ENCODE data around the gene ALDH1L1. TPM values are rescaled to one million over a fixed set of nuclear protein-coding genes. Genes with fewer than 3 reads are reported as not detected.

Gene ALDH1L1
- total RNA-seq, 1 donor from 2014 or later, result 36.1 TPM

DNA sequence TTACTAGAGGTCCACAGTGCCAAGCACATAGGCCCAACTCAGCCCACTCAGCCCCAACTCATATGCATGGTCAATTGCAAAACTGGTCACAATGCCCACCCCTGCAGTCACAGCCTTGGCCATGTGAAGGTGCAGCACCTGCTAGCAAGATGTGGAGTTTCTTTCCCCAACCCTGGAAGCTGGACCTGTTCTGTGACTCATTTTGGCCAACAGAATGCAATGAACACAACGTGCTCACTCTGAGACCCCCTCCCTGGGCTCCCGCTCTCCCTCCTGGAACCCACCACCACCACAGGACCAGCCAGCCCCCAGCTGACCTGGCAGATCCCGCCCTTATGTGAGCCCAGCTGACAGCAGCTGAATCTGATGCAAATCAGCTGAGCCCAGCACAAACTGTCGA lies 34.4 kb downstream of the ALDH1L1 start:
- no peak for DNase-seq (ENCODE audit: low spot score in 2 of 2)
- intact Hi-C loops (cut with DNase I), result no loop called here
- Histone ChIP-seq H3K4me3 (no peak overlapping the region), H3K36me3 (peaks cover 8 to 21% of the 10 kb centered on the region in 2 donors), H3K27ac (no peak overlapping the region), H3K27me3 (no peaks in the 10 kb centered on the region), H3K9me3 (no peaks in the 10 kb centered on the region), H3K4me1 (no peaks in the 10 kb centered on the region)
- TF ChIP-seq, protein P1, sequence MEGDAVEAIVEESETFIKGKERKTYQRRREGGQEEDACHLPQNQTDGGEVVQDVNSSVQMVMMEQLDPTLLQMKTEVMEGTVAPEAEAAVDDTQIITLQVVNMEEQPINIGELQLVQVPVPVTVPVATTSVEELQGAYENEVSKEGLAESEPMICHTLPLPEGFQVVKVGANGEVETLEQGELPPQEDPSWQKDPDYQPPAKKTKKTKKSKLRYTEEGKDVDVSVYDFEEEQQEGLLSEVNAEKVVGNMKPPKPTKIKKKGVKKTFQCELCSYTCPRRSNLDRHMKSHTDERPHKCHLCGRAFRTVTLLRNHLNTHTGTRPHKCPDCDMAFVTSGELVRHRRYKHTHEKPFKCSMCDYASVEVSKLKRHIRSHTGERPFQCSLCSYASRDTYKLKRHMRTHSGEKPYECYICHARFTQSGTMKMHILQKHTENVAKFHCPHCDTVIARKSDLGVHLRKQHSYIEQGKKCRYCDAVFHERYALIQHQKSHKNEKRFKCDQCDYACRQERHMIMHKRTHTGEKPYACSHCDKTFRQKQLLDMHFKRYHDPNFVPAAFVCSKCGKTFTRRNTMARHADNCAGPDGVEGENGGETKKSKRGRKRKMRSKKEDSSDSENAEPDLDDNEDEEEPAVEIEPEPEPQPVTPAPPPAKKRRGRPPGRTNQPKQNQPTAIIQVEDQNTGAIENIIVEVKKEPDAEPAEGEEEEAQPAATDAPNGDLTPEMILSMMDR (IDR thresholded peaks at IDR 0.05), result no peak

DNA sequence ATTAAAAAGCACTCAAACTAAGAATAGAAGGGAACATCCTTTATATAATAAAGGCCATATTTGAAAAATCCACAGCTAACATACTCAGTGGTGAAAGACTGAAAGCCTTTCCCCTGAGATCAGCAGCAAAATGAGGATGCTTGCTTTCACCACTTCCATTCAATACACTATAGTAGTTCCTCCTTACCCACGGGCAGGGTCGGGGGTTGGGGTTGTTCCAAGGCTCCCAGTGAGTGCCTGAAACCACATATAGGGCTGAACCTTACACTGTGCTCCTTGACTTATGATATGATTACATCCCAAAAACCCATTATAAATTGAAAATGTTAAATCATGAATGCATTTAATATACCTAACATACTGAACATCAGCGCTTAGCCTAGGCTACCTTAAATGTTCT lies 37.7 kb downstream of the ALDH1L1 start:
- no peak for DNase-seq (ENCODE audit: low spot score in 2 of 2)
- intact Hi-C loops (cut with DNase I), result no loop called here
- H3K36me3 ChIP-seq, result peaks cover 0 to 7% of the 10 kb centered on the region in 2 donors
- no peaks in the 10 kb centered on the region for H3K4me1 ChIP-seq
- no peaks in the 10 kb centered on the region for H3K9me3 ChIP-seq
- H3K27me3 ChIP-seq, result no peaks in the 10 kb centered on the region
- TF ChIP-seq, protein P1 (IDR thresholded peaks at IDR 0.05), result no peak
- H3K27ac ChIP-seq, result no peak overlapping the region
- H3K4me3 ChIP-seq, result no peak overlapping the region

DNA sequence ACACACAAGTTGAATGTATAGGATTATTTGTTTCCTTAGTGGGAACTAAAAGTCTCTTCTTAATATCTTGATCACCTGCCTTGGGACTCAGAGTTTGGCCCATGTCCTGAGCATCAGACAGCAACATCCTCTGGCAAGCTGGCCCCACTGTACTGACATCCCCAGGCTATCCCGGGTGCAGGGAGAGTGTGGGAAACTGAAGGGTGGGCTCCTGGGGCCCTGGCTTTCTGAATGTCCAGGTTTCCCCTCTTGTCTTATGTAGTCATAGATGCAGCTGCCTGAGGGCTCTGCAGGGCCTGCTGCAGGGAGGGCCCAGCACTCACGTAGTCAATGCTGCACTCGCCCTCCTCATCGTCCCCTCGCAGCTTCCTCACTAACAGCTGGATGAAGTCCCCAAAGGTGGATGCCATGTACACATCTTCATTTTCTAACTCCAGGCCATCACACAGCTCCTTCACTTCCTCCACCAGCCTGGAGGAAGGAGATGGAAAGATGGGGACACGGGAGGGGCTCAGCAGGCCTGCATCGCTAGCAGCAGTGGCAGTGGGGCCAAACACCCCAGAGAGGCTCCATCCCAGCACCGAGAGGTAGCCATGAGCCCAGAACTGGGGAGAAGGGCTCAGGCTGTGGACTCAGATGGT lies 42.8 kb downstream of the ALDH1L1 start:
- no peak overlapping the region for H3K27ac ChIP-seq
- H3K4me1 ChIP-seq, result no peaks in the 10 kb centered on the region
- intact Hi-C loops (cut with DNase I), result no loop called here
- TF ChIP-seq, protein P1 (IDR thresholded peaks at IDR 0.05), result no peak
- no peaks in the 10 kb centered on the region for H3K9me3 ChIP-seq
- DNase-seq (ENCODE audit: low spot score in 2 of 2), result peak in 1 of 2 donors; percentile 46
- H3K4me3 ChIP-seq, result no peak overlapping the region
- peaks cover 4 to 20% of the 10 kb centered on the region in 2 donors for H3K36me3 ChIP-seq
- H3K27me3 ChIP-seq, result no peaks in the 10 kb centered on the region

DNA sequence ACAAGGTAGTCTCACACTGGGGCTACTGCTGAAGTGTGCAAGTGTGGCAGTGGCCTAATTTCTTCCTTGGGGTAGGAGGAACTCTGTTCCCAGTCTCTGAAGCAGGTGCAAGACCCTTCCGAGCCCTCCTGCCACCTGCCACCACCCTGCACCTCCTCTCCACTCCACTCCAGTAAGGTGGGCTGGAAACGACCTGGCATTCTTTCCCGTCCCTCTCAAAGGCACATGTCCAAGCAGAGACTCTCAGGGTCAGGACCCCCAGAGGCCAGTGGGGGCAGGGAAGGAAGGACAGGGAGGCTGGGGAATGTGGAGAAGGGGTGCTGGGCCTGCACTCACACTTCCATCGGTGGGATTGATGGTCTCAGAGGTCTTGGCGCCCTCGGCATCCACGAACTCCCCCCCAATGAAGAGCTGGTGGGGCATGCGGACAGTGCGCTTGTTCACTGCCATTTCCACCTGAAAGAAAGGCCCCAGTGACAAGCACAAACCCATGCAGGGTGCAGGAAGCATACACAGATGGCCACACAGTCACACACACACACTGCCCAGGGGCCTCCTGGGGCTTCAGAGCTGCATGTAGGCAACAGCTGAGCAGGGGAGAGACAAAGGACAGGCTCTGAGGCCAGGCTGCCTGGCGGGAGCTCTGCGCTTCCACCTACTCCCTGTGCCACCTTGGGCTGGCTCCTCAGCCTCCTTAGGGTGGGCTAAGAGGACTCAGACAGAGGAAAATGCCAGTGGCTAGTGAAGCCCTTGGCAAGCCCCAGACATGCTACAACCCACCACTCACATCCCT lies 43.8 kb downstream of the ALDH1L1 start:
- H3K36me3 ChIP-seq, result peaks cover 4 to 20% of the 10 kb centered on the region in 2 donors
- DNase-seq (ENCODE audit: low spot score in 2 of 2), result no peak
- H3K4me1 ChIP-seq, result no peaks in the 10 kb centered on the region
- H3K27me3 ChIP-seq, result no peaks in the 10 kb centered on the region
- H3K27ac ChIP-seq, result no peak overlapping the region
- H3K4me3 ChIP-seq, result no peak overlapping the region
- TF ChIP-seq, protein P1 (IDR thresholded peaks at IDR 0.05), result no peak
- intact Hi-C loops (cut with DNase I), result no loop called here
- H3K9me3 ChIP-seq, result no peaks in the 10 kb centered on the region

DNA sequence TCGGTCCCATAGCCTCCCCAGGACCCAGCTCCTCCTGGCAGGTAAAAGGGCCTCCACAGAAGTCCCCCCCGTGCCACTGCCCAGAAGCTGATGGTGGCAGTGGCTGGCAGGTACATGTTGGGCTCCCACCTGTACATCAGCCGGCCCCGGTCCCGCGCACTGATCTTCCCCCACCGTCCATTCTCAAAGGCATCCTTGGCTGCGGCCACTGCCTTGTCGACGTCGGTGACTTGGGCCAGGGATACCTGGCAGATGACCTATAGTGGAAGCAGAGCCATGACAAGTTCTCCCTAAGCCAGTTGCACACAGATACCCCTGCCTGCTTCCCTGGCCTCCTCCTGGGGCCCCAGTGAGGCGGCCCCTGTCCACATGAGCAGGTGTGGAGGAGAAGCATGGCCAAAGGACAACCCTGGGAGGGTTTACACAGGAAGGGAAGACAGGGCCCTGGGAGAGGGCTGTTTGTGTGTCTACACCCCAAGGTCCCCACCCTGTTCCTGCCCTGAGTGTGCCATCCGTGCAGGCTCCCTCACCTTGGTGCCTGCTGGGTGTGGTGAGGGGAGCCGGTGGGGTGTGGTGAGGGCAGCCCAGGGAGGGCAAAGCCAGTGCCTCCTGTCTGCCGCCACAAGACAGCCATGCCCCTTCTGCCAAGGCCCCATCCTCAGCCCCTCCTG lies 44.8 kb downstream of the ALDH1L1 start:
- Histone ChIP-seq H3K36me3 (peaks cover 4 to 20% of the 10 kb centered on the region in 2 donors), H3K4me3 (no peak overlapping the region), H3K27me3 (no peaks in the 10 kb centered on the region), H3K27ac (no peak overlapping the region), H3K9me3 (no peaks in the 10 kb centered on the region), H3K4me1 (no peaks in the 10 kb centered on the region)
- DNase-seq (ENCODE audit: low spot score in 2 of 2), result peak in 1 of 2 donors; percentile 52
- TF ChIP-seq, protein P1 (IDR thresholded peaks at IDR 0.05), result no peak
- intact Hi-C loops (cut with DNase I), result no loop called here

All from ascending aorta (tissue), 2 donors.